ENCODE measurements around the gene TEAD1.

The TEAD1 gene

DNA sequence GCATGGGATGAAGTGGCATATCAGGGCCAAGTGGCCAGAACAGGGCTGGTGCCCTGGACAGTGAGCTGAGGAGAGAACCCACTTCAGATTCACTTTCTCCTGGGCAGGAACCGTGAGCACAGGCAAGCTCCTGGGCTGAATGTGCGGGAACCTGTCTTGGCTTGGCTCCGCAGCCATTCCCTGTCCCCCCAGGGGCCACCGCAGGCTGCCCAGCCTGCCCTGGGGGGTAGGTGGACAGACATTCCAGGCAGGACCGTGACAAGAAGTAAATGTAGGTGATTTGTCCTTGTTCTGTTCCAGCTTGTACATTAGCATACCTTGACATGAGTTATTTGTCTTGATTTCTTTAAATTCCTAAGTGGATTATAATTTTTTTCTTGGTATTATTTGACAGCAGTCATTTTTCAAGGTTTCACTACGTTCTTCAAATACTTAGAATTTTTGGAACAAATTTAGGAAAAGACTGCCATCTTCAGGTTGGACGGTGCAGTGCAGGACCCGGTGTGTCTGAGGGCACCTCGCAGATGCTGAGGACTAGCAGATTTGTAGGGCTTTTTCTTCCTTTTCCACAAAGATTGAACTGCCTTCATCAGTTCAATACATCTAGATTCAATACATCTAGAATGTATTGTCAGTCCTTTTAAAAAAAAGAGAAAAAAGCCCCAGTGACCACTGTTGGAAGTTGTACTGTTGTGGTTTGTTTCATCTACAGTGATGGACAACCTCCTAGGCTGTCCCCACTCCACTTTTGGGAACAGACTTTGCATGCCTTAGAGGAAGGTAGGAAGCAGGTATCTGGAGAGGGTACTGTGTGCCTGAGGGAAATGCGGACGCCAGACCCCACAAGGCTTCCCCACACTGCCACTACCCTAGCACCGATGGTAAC is 219.8 kb downstream of the TEAD1 start:
- no peak for DNase-seq (ENCODE audit: low read depth in 2 of 2)

DNA sequence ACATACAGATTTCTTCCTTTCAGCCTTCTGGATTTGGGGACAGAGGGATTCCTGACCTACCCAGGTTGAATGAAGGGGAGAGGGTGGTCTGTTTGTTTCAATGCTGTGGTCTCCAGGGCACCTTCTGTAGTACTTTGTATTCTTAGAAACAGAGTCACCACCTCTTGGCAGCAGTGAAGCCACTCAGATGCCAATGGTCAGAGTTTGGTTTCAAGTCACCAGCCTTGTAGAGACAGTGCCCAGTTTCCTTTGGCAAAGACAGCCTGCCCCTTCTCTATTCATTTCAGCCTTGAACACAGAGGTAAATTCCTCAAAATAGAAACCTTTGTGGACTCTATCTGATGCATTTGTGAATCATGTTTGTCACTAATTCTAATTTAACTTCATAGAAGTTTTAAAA is 223.2 kb downstream of the TEAD1 start:
- DNase-seq (ENCODE audit: low read depth in 2 of 2) = no peak

DNA sequence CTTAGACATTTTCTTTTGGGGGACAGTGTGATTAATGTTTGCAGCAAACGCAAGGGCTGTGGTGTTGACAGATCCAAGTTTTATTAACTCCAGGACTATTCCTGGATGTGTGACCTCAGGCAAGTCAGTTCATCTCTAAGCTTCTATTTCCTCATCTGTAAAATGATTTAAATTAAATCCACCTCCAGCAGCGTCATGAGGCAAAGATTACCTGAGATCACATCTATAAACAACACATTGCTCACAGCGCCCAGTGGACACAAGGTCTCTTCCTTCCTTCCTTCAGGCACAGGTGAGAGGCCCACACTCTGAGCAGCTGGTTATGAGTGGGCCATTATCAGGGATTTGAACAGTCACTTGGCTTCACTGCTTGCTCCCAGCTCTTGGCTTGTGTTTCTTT is 223.6 kb downstream of the TEAD1 start:
- no peak for DNase-seq (ENCODE audit: low read depth in 2 of 2)

DNA sequence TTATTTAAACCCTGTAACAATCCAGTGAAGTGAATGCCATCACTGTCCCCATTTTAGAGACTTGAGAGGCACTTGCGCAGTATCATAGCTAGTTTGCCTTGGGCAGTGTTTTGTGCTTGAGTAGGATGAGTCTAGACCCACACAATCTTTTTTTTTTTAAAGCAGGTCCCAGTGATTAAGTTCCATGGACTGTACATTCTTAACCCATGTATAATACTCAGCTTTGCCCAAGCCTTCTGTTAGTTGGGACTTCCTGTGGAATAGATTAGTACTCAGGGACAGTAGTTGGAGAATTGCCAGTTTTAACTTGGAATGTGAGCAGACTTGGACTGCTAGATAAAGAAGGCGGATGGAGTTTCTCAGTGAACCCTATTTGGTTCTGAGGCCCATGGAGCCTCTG is 226.3 kb downstream of the TEAD1 start:
- DNase-seq (ENCODE audit: low read depth in 2 of 2) = peak in 1 of 2 experiments; percentile 53

DNA sequence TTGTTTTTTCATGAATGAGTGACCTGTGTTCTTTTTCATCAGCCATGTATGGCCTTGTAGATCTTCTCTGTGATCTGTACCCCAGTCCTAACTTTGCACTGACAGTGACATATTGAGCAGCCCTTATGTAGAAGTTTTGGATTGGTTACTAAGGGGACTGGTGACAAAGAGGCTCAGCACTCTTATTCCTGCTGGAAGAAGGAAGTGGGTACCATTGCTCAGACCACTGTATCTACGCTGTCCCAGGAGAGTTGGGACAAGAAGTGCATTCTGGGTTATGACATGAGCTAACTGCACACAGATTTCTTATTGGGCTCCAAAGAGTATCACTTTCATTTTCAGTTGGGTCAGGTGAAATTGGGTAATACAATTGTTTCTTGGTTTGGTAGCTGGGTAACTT is 227.1 kb downstream of the TEAD1 start:
- no peak for DNase-seq (ENCODE audit: low read depth in 2 of 2)

DNA sequence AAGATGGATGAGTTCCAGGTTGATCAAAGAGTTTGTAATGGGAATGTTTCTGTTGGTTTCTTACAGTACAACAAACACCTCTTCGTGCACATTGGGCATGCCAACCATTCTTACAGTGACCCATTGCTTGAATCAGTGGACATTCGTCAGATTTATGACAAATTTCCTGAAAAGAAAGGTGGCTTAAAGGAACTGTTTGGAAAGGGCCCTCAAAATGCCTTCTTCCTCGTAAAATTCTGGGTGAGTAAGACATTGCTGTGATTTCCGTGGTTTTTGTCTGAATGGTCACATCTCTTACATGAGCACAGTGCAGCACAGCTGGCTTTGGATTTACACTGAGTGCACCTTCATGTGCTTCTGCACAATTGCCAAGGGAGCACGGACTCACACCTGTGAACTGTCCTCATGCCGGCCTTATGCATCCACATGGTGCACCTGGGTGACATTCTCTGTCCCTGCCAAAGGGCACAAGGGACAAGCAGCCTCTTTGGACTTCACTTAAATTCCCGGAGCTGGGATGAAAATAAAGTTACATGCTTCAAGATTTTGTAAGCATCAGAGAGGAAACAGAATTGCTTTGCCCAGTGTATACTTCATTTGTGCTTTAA is 227.8 kb downstream of the TEAD1 start:
- DNase-seq (ENCODE audit: low read depth in 2 of 2) = no peak

DNA sequence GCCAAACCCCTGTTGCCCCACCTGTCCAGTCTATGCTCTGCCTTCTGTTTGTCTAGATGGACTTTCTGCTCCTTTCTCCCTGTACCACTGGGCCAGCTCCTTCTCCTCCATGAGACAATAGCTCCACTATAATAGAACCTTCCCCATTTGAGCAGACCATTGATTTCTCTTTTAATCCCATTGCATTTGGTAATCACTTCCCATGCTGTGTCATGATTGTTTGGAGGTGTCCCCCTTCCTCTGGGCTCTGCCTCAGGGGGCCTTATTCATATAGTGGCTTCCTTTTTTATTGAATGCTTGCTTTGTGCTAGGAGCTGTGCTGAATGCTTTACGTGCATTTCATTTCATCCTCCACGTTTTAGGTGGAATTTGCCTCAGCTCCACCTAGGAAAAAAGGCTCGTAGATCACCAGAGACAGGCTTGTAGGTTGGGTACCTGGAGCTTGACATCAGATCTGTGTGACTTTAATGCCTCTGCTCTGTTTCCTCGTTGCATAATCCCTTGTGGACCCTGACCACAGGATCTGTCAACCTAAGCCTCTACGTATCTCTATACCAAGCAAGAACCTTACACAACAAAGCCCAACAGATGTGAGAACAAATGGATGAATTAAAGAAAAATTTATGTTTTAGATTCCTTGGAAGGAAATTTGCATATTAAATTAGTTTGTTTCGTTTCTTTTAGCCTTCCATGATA is 228.7 kb downstream of the TEAD1 start:
- DNase-seq (ENCODE audit: low read depth in 2 of 2) = no peak

DNA sequence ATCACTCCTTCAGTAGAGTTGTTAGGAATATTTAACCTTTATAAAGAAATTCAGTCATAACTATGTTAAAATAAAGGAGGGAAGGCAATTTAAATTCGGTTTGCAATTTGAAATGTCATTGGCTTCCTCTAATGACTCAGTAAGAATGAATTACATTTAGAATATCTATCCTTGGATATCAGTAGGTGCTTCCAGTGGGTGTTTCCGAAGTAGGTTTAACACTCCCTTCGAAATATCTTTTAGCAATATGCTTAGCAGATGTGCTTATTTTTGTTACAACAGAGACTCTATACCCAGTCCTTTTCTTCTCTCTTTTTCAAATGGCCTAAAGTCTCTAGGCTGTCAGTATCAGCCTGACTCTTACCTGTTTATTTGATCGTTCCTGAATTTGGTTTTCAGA is 231.2 kb downstream of the TEAD1 start:
- no peak for DNase-seq (ENCODE audit: low read depth in 2 of 2)

DNA sequence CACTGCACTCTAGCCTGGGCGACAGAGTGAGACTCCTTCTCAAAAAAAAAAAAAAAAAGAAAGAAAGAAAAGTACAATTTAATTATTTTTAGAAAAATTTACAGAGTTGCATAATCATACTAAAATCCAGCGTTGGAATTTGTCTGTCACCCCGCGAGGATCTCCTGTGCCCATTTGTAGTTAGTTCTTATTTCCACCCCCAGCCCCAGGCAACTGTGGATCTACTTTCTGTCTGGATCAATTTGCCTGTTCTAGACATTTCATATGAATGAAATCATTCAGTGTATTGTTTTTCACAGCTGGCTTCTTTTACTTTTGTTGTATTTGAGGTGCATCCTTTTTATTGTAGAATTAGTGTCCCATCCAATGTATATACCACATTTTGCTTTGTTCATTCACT is 232.3 kb downstream of the TEAD1 start:
- no peak for DNase-seq (ENCODE audit: low read depth in 2 of 2)

DNA sequence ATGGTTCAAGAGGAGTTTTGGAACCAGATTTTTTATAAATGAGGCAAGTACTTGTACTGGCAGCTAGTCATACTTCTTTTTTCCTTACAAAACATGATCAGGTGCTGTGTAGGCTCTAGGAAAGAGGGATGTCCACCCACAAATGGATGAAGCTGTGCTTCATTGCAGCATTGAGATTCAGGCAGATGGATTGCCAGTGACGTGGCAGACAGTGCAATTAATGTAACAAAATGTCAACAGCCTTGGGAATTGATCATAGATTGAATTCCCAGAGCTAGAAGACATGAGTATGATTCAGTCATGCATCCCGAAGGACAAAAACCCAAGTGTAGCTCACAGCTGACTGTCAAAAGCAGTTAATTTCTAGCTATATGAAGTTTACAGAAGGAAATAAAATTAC is 235.7 kb downstream of the TEAD1 start:
- no peak for DNase-seq (ENCODE audit: low read depth in 2 of 2)

DNA sequence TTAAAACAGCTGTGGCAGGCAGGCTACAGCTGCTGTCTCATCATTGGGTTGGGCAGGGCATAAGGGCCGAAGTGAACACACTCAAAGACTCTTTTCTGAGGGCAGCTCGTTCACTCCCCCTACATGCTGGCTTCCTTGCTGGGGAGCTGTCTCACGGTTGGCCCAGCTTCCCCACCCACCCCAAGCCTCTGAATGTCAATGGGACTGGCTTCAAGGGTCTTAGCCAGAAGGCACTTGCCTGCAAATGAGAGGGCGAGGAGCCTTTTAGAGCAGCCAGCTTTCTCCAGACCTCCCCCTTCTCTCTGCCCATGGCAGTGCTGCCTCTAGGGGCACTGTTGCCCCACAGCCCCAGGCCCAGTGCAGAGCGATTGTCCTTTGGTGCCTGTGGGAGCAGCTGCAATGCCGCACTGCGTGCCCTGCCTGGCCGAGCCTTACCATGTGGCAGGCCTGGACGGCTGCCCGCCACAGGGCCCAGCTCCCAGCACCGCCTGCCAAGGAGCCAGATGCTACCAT is 240.2 kb downstream of the TEAD1 start:
- DNase-seq (ENCODE audit: low read depth in 2 of 2) = no peak

DNA sequence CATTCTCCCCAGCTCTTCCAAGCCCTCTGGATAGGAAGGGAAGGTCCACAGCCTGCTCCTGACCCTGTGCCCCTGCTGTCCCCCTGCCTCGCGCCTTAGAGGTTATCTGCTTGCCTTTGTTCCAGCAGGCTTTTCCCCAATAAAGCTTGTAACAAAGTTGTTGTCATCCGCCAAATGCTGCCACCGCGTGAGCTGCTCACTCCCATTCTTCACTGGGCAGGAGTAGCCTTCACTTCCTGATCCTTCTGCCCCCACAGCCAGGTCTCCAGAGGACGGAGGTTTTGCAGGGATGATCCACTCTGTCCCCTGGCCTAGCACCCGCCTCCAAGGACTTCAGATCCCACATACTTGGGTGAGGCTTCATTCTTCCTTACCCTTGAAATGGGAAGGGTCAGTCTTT is 240.9 kb downstream of the TEAD1 start:
- DNase-seq (ENCODE audit: low read depth in 2 of 2) = no peak

DNA sequence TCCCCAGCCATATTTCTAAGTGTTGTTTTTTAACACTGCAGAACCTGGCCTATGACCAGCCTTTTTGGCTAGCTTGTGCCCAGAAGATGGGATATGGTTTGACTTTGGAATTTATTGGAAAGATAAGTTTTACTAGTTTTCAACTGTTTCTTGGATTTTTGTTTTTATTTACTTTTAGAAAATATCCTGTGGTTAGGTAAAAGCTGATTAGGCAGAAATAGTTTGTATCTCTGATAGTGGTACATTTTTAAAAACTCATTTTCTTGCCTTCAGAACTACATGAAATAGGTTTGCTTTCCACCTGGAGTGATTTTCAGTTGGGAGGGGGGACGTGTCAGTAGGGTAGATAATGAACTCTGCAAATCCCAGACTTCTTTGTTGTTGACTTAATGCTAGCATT is 243.6 kb downstream of the TEAD1 start:
- DNase-seq (ENCODE audit: low read depth in 2 of 2) = no peak

DNA sequence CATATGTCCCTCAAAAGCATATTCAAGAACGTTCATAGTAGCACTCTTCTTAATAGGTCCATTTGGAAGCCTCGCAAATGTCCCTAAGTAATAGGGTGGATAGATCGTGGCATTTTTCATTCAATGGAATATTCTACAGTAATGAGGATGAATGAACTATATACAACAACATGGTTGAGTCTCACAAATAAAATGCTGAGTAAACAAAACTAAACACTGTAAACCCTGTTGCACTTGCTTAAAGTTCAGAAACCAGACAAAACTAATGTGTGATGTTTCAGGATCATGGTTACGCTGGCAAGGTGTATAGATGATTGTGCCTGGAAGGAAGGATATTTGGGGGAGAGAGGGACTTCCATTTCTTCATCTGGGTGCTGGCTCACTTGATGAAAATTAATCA is 244.4 kb downstream of the TEAD1 start:
- DNase-seq (ENCODE audit: low read depth in 2 of 2) = no peak

DNA sequence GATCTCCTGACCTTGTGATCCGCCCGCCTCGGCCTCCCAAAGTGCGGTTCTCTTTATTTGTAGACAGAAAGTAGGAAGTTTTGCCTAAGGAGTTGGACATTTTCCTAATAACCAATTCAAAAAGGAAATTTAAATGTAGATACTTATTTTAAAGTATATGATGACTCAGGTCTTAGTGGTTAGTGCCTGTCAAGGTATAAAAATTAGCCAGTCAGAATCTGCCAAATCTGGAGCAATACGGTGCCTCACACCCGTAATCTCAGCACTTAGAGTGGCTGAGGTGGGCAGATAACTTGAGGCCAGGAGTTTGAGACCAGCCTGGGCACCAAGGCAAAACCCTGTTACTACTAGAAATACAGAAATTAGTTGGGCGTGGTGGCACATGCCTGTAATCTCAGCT is 248.2 kb downstream of the TEAD1 start:
- DNase-seq (ENCODE audit: low read depth in 2 of 2) = no peak

DNA sequence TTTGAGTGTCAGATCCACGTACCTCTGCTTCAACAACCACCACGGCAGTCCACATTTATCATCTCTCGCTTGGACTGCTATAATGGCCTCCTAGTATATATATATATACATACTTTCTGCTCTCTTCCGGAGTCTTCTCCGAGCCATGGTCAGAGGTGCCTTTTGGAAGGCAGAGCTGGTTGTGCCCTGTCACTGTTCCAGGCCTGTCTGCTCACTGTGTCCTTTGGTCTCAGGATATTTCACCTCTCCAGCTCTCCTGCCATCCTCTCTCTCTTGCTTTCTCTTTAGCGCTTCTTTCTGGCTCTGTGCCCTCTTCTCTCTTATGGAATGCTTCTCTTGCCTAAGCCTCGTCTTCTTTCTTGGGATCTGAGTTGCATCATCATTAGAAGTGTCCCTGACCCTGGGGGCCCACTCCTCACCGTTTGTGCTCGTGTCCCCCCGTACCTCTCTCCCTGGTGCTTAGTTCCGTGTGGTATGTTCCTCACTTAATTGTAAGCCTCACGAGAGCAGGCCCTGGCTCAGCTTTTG is 248.8 kb downstream of the TEAD1 start:
- DNase-seq (ENCODE audit: low read depth in 2 of 2) = peak in 1 of 2 experiments; percentile 32

DNA sequence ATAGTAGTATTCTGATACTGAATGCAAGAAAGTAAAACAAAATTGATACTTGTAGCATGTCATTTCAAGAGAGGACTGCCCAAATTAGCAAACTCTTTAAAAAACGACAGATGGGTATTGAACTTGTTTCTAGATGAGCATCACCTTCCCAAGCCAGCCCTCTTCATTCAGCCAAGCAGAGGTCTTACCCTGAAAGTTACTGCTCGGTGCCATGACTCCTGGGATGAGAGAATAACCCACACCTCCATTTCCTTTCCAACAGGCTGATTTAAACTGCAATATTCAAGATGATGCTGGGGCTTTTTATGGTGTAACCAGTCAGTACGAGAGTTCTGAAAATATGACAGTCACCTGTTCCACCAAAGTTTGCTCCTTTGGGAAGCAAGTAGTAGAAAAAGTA is 250.4 kb downstream of the TEAD1 start:
- DNase-seq (ENCODE audit: low read depth in 2 of 2) = no peak

DNA sequence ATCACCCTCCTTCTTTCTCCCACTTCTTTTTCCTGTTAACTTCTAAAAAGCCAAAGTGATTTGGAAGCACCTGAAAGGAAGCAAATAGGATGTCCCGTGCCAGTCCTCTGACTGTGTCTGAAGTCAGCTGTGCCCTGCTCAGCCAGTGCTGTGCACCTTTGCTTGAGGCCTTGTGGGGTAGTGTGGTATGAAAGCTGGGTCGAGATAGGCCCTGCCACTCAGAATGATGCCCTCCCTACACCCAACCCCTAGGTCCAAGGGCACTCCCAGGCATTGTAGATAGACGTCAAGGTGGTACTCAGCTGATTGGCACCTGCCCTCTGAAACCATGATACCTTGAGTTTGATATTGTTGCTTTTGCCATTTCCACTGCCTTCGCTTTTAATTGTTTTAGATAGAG is 251.3 kb downstream of the TEAD1 start:
- DNase-seq (ENCODE audit: low read depth in 2 of 2) = no peak

DNA sequence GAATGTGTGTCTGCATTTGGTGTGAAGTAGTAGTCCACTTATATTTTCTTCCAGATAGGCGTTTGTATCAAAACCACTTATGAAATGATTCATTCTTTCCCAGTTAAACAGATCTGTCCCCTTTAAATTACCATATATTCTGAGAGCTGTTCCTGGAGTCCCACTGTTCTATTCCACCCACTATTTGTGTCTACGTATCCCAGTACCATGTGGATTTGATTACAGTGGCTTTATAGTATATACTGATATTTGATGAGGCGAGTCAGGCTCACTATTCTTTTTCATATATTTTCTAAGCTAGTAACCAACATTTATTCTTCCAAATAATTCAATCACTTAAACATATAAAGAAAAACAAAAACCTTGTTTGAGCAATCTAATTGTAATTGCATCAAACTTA is 253.0 kb downstream of the TEAD1 start:
- DNase-seq (ENCODE audit: low read depth in 2 of 2) = peak; percentile 25 to 39

DNA sequence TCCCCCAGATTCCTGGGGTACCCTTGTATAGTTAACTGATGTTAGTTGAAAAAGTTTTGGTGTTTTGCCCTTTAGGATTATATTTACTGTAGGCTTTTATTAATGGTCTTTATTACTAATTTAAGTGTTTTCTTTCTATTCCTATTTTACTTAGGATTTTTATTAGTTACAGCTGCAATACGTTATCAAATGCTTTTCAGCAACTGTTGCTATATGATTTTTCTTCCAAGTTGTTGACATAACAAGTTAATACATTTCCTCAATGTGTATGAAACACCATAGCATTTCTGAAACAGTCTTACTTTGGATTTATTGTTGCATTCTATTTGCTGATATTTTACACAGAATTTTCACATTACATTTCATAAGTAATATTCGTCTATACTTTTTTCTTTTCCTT is 253.7 kb downstream of the TEAD1 start:
- DNase-seq (ENCODE audit: low read depth in 2 of 2) = no peak

DNA sequence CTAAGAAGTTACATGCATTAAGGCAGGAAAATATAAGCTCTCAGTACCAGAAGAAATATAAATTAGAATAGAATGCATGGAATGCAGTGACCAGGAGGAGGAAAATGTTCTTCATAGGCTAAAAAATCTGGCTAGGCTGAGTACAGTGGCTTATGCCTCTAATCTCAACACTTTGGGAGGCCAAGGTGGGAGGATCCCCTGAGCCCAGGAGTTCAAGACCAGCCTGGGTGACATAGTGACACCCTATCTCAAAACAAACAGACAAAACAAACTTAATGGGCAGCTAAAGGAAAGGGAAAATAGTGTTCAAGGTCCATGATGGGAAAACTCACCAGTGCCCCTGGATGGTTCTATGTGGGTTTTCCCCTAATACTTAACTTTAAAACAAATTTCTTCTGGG is 256.6 kb downstream of the TEAD1 start:
- no peak for DNase-seq (ENCODE audit: low read depth in 2 of 2)

DNA sequence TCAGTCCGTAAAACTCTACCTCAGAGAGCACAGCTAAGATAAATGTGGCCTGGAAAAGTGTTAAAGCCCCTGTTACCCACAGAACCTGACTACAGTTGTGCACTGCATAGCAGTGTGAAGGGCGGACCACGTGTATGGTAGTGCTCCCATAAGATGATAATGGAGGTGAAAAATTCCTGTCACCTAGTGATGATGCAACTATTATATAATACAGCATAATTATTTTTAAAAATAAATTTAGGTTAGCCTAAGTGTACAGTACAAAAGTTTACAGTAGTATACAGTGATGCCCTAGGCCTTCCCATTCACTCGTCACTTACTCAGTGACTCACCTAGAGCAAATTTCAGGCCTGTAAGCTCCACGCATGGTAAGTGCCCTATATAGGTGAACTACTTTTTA is 258.3 kb downstream of the TEAD1 start:
- no peak for DNase-seq (ENCODE audit: low read depth in 2 of 2)

Data from fibroblast of skin of left biceps (primary cell).